WTC11 (cell line): Measurements from ENCODE around the gene CAP1. TPM values are rescaled to one million over a fixed set of nuclear protein-coding genes. Genes with fewer than 3 reads are reported as not detected.

Experiments
- AFF4 ChIP-seq: sonication (generic); formaldehyde crosslinking; IDR thresholded peaks from 2 replicates; pipeline ENCODE4 v1.8.1; 2023; ENCODE audit warnings: mild to moderate bottlenecking, missing genetic modification reagents, borderline replicate concordance
- ARID4B ChIP-seq: sonication (generic); formaldehyde crosslinking; IDR thresholded peaks from 2 replicates; pipeline ENCODE4 v1.8.0; 2023; ENCODE audit warnings: missing genetic modification reagents, mild to moderate bottlenecking, borderline replicate concordance
- CREB1 ChIP-seq: sonication (generic); formaldehyde crosslinking; IDR thresholded peaks from 2 replicates; pipeline ENCODE4 v1.8.0; 2023; ENCODE audit warnings: mild to moderate bottlenecking, missing genetic modification reagents
- CREM ChIP-seq: sonication (generic); formaldehyde crosslinking; IDR thresholded peaks from 2 replicates; pipeline ENCODE4 v1.8.1; 2022; ENCODE audit warnings: mild to moderate bottlenecking, missing genetic modification reagents, moderate library complexity
- FOXK1 ChIP-seq: sonication (generic); formaldehyde crosslinking; IDR thresholded peaks from 2 replicates; pipeline ENCODE4 v1.8.0; 2022; ENCODE audit warnings: mild to moderate bottlenecking, moderate library complexity, missing genetic modification reagents
- FOXP1 ChIP-seq: sonication (generic); formaldehyde crosslinking; IDR thresholded peaks from 2 replicates; pipeline ENCODE4 v1.8.0; 2022; ENCODE audit warnings: missing genetic modification reagents, mild to moderate bottlenecking, moderate library complexity, borderline replicate concordance
- FOXP4 ChIP-seq: sonication (generic); formaldehyde crosslinking; IDR thresholded peaks from 2 replicates; pipeline ENCODE4 v1.8.0; 2022; ENCODE audit warnings: mild to moderate bottlenecking, missing genetic modification reagents
- HMGA2 ChIP-seq: fragments of 250-450 bp; sonication (Bioruptor Pico); IDR thresholded peaks from 2 replicates; pipeline ENCODE4 v1.4.0; 2021; ENCODE audit warnings: mild to moderate bottlenecking, moderate library complexity
- MXD4 ChIP-seq: fragments of 250-450 bp; sonication (Bioruptor Pico); IDR thresholded peaks from 2 replicates; pipeline ENCODE4 v1.8.0; 2021; ENCODE audit warnings: mild to moderate bottlenecking, moderate library complexity, borderline replicate concordance
- NR3C1 ChIP-seq: sonication (generic); formaldehyde crosslinking; conservative IDR thresholded peaks from 2 replicates; pipeline ENCODE4 v1.8.1; 2023; ENCODE audit warnings: low read depth, mild to moderate bottlenecking, missing genetic modification reagents
- PRDM15 ChIP-seq: sonication (generic); formaldehyde crosslinking; IDR thresholded peaks from 2 replicates; pipeline ENCODE4 v1.8.0; 2022; ENCODE audit warnings: missing genetic modification reagents
- SP1 ChIP-seq: sonication (generic); formaldehyde crosslinking; conservative IDR thresholded peaks from 2 replicates; pipeline ENCODE4 v1.8.1; 2022; ENCODE audit warnings: missing genetic modification reagents
- TCF7 ChIP-seq: sonication (generic); formaldehyde crosslinking; IDR thresholded peaks from 2 replicates; pipeline ENCODE4 v1.8.0; 2022; ENCODE audit warnings: mild to moderate bottlenecking, low read depth, missing genetic modification reagents, moderate library complexity
- TEAD4 ChIP-seq: sonication (generic); formaldehyde crosslinking; IDR thresholded peaks from 2 replicates; pipeline ENCODE4 v1.8.0; 2022; ENCODE audit warnings: mild to moderate bottlenecking, missing genetic modification reagents
- USF1 ChIP-seq: sonication (generic); formaldehyde crosslinking; IDR thresholded peaks from 2 replicates; pipeline ENCODE4 v1.8.0; 2022; ENCODE audit warnings: mild to moderate bottlenecking, missing genetic modification reagents
- ZNF219 ChIP-seq: sonication (generic); formaldehyde crosslinking; IDR thresholded peaks from 2 replicates; pipeline ENCODE4 v1.8.0; 2023; ENCODE audit warnings: missing genetic modification reagents, mild to moderate bottlenecking, borderline replicate concordance
- ZNF396 ChIP-seq: fragments of 250-450 bp; sonication (Bioruptor Pico); IDR thresholded peaks from 2 replicates; pipeline ENCODE4 v1.8.0; 2021; ENCODE audit warnings: mild to moderate bottlenecking, moderate library complexity, borderline replicate concordance
- ZNF532 ChIP-seq: fragments of 250-450 bp; sonication (Bioruptor Pico); IDR thresholded peaks from 2 replicates; pipeline ENCODE4 v1.9.0; 2021; ENCODE audit warnings: mild to moderate bottlenecking, borderline replicate concordance
- total RNA-seq: library from RNA; stranded (reverse); gene quantifications from 3 replicates; pipeline ENCODE4 v1.2.3, GENCODE V29; 2021

CAP1 gene
- total RNA-seq, 1 experiment from 2014 or later = 304 TPM

GRCh38 chr1:40040511-40041465 lies at the start of gene CAP1 (continued):
- TF ChIP-seq USF1 (CRISPR knock-in tag) = peak; percentile 79; the same call in 1 of the 2 replicates
- TF ChIP-seq ARID4B (CRISPR knock-in tag) = 0 out of 2 replicates have a peak, but pooled peaks have one; percentile 67
- TF ChIP-seq HMGA2 (CRISPR knock-in tag) = no peak
- TF ChIP-seq NR3C1 (CRISPR knock-in tag) = no peak
- no peak for TF ChIP-seq FOXP4 (CRISPR knock-in tag)
- no peak for TF ChIP-seq ZNF219 (CRISPR knock-in tag)
- no peak for TF ChIP-seq MXD4 (CRISPR knock-in tag)
- TF ChIP-seq ZNF532 (CRISPR knock-in tag) = no peak
- TF ChIP-seq FOXP1 (CRISPR knock-in tag) = no peak
- TF ChIP-seq FOXK1 (CRISPR knock-in tag) = peak; percentile 57; the same call in 1 of the 2 replicates
- 0 out of 2 replicates have a peak, but pooled peaks have one; percentile 11 for TF ChIP-seq CREM (CRISPR knock-in tag)
- TF ChIP-seq CREB1 (CRISPR knock-in tag) = no peak
- peak; percentile 93 for TF ChIP-seq SP1 (CRISPR knock-in tag)
- TF ChIP-seq PRDM15 (CRISPR knock-in tag) = no peak
- no peak for TF ChIP-seq TCF7 (CRISPR knock-in tag)
- TF ChIP-seq AFF4 (CRISPR knock-in tag) = no peak
- no peak for TF ChIP-seq TEAD4 (CRISPR knock-in tag)
- no peak for TF ChIP-seq ZNF396
